Mucosa of stomach (tissue), 1 donor: Measurements from ENCODE around the gene APOBEC3C.
"Not testable (repeated sequence)": the region's sequence is repeated elsewhere in the genome, so short reads cannot be mapped to it uniquely, and the experiment has no call there.

Source experiments
- H3K27me3 ChIP-seq: one replicate; pipeline ENCODE4 v1.7.0; 2013; ENCODE audit warnings: mild to moderate bottlenecking, low read length; ENCODE audit not compliant: control insufficient read depth, insufficient read depth
- H3K36me3 ChIP-seq: one replicate; pipeline ENCODE4 v1.7.0; 2013; ENCODE audit warnings: low read length; ENCODE audit not compliant: control insufficient read depth, insufficient read depth
- H3K4me1 ChIP-seq: one replicate; pipeline ENCODE4 v1.7.0; 2013; ENCODE audit warnings: mild to moderate bottlenecking, low read length; ENCODE audit not compliant: control insufficient read depth, insufficient read depth
- H3K4me3 ChIP-seq: one replicate; pipeline ENCODE4 v1.7.0; 2013; ENCODE audit warnings: low read length
- H3K9ac ChIP-seq: one replicate; pipeline ENCODE4 v1.7.0; 2013; ENCODE audit warnings: mild to moderate bottlenecking, low read length, moderate library complexity
- H3K9me3 ChIP-seq: one replicate; pipeline ENCODE4 v1.7.0; 2013; ENCODE audit warnings: mild to moderate bottlenecking, low read length, moderate library complexity; ENCODE audit not compliant: control insufficient read depth
- donor health status: Pancreatic carcinoma.

APOBEC3C gene

GRCh38 chr22:38972558-38972957 lies 41.5 kb upstream of the APOBEC3C start:
- no peak overlapping the region for H3K4me3 ChIP-seq
- H3K9me3 ChIP-seq: no peaks in the 10 kb centered on the region
- H3K9ac ChIP-seq: no peak overlapping the region
- no peaks in the 10 kb centered on the region for H3K36me3 ChIP-seq
- H3K4me1 ChIP-seq: peaks cover 6% of the 10 kb centered on the region
- no peaks in the 10 kb centered on the region for H3K27me3 ChIP-seq

- H3K36me3 ChIP-seq: no peaks in the 10 kb centered on the region
- H3K9ac ChIP-seq: no peak overlapping the region
- H3K4me3 ChIP-seq: no peak overlapping the region
- peaks cover 6% of the 10 kb centered on the region for H3K4me1 ChIP-seq
- H3K9me3 ChIP-seq: no peaks in the 10 kb centered on the region
- no peaks in the 10 kb centered on the region for H3K27me3 ChIP-seq
Observed at GRCh38 chr22:38973289-38974169, 40.5 kb upstream of the APOBEC3C start.

DNA sequence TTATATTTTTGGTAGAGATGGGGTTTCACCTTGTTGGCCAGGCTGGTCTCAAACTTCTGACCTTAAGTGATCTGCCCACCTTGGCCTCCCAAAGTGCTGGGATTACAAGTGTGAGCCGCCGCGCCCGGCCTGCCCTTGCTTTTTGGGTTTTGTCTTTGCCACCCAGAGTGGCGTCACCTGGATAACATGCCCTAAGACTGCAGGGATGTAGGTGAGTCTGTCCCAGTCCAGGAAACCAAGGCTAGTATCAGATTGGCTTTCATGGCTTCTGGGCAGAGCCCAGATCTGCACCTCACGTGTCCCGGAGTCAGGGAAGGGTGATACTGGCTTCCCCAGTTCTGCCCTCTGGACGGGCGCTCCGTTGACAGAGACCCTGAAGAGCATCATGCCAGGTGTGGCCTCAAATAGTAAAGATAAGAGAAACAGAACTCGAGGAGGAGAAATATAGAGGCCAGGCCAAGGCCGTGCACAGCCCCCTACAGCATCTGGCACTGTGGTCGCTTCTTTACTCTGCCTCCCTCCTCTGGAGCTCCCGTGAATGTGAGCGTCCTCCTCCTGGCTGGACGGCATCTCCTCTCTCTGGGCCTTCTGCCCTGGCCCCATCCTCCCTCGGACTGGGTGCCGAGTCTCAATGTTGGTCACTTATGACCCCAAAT lies 39.8 kb upstream of the APOBEC3C start:
- H3K36me3 ChIP-seq: no peaks in the 10 kb centered on the region
- H3K4me3 ChIP-seq: no peak overlapping the region
- H3K9me3 ChIP-seq: no peaks in the 10 kb centered on the region
- H3K9ac ChIP-seq: no peak overlapping the region
- peaks cover 6% of the 10 kb centered on the region for H3K4me1 ChIP-seq
- no peaks in the 10 kb centered on the region for H3K27me3 ChIP-seq

GRCh38 chr22:38974826-38975175 lies 39.3 kb upstream of the APOBEC3C start:
- Histone ChIP-seq H3K36me3 (no peaks in the 10 kb centered on the region), H3K4me3 (no peak overlapping the region), H3K4me1 (peaks cover 6% of the 10 kb centered on the region), H3K9ac (no peak overlapping the region), H3K27me3 (no peaks in the 10 kb centered on the region), H3K9me3 (no peaks in the 10 kb centered on the region)

- H3K9ac ChIP-seq, H3K4me3 ChIP-seq, H3K9me3 ChIP-seq, H3K27me3 ChIP-seq, H3K36me3 ChIP-seq: not testable (repeated sequence)
- H3K4me1 ChIP-seq: peaks cover 15% of the 10 kb centered on the region
Observed at GRCh38 chr22:38977289-38977688, 36.8 kb upstream of the APOBEC3C start.

DNA sequence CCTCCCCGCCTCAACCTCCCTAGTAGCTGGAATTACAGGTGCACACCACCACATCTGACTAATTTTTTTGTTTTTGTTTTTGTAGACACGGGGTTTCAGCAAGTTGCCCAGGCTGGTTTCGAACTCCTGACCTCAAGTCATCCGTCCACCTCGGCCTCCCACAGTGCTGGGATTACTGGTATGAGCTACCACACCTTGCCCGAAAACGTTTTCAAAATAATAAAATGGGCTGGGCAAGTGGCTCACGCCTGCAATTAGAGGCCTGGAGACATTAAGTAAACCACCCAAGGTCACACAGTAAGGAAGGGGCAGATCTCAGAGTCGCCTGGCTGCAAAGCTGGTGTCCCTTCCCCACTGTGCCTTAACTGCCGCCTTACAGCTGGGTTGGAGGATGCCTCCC lies 33.5 kb upstream of the APOBEC3C start:
- H3K4me3 ChIP-seq, H3K9me3 ChIP-seq, H3K27me3 ChIP-seq, H3K36me3 ChIP-seq, H3K9ac ChIP-seq: not testable (repeated sequence)
- peaks cover 23% of the 10 kb centered on the region for H3K4me1 ChIP-seq

- H3K27me3 ChIP-seq: no peaks in the 10 kb centered on the region
- no peaks in the 10 kb centered on the region for H3K36me3 ChIP-seq
- no peaks in the 10 kb centered on the region for H3K9me3 ChIP-seq
- peak overlapping the region; percentile 7 for H3K4me3 ChIP-seq
- peaks cover 23% of the 10 kb centered on the region for H3K4me1 ChIP-seq
- H3K9ac ChIP-seq: peak overlapping the region; percentile 57
Observed at GRCh38 chr22:38981005-38981991, 32.8 kb upstream of the APOBEC3C start.

- Histone ChIP-seq H3K36me3 (no peaks in the 10 kb centered on the region), H3K9ac (peak within 1 kb of the TSS; percentile 57), H3K9me3 (no peaks in the 10 kb centered on the region), H3K4me1 (peaks cover 23% of the 10 kb centered on the region), H3K27me3 (no peaks in the 10 kb centered on the region), H3K4me3 (peak within 1 kb of the TSS; percentile 7)
Observed at GRCh38 chr22:38981992-38982927, 31.8 kb upstream of the APOBEC3C start, which contains the start of gene APOBEC3B. Gene APOBEC3B (plus strand): TSS chr22:38982347. CDS start chr22:38982454, 107 bp downstream.

GRCh38 chr22:38984224-38984623 lies 29.8 kb upstream of the APOBEC3C start:
- no peaks in the 10 kb centered on the region for H3K27me3 ChIP-seq
- peaks cover 23% of the 10 kb centered on the region for H3K4me1 ChIP-seq
- H3K9me3 ChIP-seq: no peaks in the 10 kb centered on the region
- H3K36me3 ChIP-seq: no peaks in the 10 kb centered on the region
- H3K9ac ChIP-seq: no peak overlapping the region
- no peak overlapping the region for H3K4me3 ChIP-seq

- H3K9me3 ChIP-seq, H3K36me3 ChIP-seq, H3K27me3 ChIP-seq, H3K9ac ChIP-seq, H3K4me3 ChIP-seq: not testable (repeated sequence)
- peaks cover 23% of the 10 kb centered on the region for H3K4me1 ChIP-seq
Observed at GRCh38 chr22:38984784-38985757, 29.0 kb upstream of the APOBEC3C start.
